GM19372 (cell line): Measurements from ENCODE around the gene L3MBTL1.
"Not testable (repeated sequence)": the region's sequence is repeated elsewhere in the genome, so short reads cannot be mapped to it uniquely, and the experiment has no call there.

Experiments used
- ATAC-seq: cut with Tn5 transposase; IDR thresholded peaks from one replicate; pipeline ENCODE4 v1.9.1; 2021; ENCODE audit warnings: mild to moderate bottlenecking, low read depth, moderate library complexity; ENCODE audit not compliant: unreplicated experiment

The L3MBTL1 gene

GRCh38 chr20:43583982-43584432, 76.5 kb downstream of the L3MBTL1 start:
- no peak for ATAC-seq

GRCh38 chr20:43584448-43585136, 77.1 kb downstream of the L3MBTL1 start:
- ATAC-seq: no peak

- no peak for ATAC-seq
Observed at GRCh38 chr20:43586641-43587040, 79.1 kb downstream of the L3MBTL1 start.

- ATAC-seq: not testable (repeated sequence)
Observed at GRCh38 chr20:43588526-43588925, 81.0 kb downstream of the L3MBTL1 start.

- no peak for ATAC-seq
Observed at GRCh38 chr20:43590036-43590391, 82.5 kb downstream of the L3MBTL1 start.

GRCh38 chr20:43590392-43591303, 83.2 kb downstream of the L3MBTL1 start, which contains the start of gene IFT52:
TSS of gene IFT52 (plus strand) at chr20:43590937. CDS start at chr20:43594699, 3,762 bp downstream.
- peak; percentile 97 for ATAC-seq
